ENCODE results near the gene CDK11B.
"Not testable (repeated sequence)": the region's sequence is repeated elsewhere in the genome, so short reads cannot be mapped to it uniquely, and the experiment has no call there.

The CDK11B gene

DNA sequence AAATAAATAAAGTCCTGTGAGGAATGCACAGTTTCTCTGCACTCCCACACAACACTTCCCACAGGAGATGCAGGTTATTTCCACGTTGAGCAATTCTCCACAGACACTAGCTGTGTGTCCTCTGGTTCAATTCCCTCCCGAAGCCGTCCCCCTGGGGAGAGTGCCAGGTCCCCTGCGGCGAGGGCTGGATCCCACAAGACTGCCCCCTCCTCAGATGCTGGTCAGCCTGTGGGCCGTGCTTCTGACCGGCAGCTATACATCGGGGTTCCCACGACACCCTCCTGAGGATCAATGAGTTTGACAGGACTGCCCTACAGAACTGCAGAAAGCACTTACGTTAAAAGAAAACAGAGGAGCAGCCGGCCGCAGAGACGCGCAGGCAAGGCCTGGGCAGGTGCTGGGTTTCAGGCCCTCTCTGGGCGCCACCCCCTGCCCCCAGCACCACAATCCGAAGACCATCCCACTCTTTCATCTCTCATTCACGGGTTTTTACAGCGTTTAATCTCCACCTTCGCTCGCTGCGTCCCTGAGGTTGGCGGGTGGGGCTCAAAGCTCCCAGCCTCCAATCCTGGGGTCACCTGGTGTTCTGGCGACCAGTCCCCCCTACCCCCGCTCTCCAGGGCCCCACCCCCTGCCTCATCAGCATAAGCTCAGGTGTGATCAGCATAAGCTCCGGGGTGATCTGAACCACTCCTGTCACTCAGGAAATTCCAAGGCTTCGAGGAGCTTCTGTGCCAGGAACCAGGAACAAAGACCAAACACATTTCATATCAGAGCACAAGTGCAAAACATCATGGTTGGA lies 24.5 kb upstream of the CDK11B start:
- DNase-seq (ENCODE audit: low spot score), result no peak

DNA sequence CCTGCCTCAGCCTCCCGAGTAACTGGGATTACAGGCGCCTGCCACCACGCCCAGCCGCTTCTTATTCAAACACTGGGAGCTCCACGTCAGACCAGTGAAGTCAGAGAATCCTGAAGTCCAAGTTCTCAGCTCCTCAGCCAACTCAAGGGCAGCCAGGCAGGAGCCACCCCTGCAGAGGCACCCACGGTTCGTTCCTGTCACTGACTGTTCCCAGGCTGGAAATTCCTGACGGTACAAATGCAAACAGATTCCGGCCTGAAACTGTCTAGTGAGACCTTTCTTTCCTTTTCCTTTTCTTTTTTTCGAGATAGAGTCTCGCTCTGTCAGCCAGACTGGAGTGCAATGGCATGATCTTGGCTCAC lies 22.1 kb upstream of the CDK11B start:
- DNase-seq (ENCODE audit: low spot score), result no peak

DNA sequence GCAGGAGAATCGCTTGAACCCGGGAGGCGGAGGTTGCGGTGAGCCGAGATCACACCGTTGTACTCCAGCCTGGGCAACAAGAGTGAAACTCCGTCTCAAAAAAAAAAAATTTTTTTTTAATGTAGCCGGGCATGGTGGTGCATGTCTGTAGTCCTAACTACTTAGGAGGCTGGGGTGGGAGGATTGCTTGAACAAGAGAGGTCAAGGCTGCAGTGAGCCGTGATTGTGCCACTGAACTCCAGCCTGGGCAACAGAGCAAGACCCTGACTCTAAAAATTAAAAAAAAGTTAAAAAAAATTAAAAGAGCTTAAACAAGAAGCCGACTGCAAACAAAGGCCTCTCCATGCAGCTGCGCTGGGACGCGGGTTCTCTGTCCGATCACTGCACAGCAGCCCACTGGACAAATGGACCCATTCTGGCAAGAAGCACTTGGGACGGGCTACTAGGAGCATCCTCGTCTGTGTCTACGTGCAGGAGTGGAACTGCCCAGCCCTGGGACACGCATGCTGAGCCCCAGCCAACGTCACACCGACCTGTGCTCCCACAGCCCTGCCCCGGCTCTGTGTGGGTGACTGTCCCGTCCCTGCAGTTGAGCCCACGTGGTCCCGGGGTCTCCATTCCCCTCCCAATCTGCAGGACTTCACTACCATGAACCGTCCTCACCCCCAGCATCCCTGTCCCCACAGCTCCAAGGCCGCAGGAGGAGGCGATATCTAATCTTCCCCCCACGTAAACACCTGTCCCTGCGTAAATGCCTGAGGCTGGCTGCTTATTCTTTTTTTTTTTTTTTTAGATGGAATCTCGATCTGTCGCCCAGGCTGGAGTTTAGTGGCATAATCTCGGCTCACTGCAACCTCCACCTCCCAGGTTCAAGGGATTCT lies 21.5 kb upstream of the CDK11B start:
- no peak for DNase-seq (ENCODE audit: low spot score)

DNA sequence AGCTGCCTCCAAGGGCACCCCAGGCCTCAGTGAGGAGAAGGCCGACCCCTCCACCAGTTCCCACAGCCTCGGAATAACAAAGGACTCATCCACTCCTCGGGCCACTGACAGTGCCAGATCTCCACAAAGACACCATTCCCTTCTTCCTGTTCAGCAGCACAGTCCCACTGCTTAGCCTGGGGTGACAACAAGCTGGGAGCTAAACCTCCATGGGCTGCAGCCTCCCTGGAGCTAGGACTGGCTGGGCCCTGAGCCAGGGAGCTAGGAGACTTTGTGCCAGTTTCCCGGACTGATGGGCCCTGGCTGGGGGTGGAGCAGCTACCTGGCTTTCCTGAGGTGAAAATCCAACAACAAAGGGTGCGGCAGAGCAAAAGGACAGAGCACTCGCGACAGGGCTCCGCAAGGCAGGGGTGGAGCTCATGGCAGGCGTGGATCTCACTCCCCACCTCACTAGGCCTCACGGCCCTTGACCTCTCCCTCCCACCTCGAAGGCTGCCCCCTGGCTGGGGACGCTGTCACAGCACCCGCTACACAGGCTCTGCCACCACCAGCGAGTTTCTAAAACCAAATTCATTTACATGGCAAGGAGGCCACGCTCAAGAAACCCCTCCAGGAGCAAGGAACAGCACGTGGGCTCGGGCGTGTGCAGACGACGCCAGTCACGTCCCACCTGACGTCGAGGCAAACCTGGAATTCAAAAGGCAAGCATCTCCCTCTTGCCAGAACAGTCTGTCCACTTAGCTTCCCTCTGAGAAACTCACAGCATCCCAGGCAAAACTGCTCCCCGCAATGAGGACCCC lies 20.0 kb upstream of the CDK11B start:
- no peak for DNase-seq (ENCODE audit: low spot score)

DNA sequence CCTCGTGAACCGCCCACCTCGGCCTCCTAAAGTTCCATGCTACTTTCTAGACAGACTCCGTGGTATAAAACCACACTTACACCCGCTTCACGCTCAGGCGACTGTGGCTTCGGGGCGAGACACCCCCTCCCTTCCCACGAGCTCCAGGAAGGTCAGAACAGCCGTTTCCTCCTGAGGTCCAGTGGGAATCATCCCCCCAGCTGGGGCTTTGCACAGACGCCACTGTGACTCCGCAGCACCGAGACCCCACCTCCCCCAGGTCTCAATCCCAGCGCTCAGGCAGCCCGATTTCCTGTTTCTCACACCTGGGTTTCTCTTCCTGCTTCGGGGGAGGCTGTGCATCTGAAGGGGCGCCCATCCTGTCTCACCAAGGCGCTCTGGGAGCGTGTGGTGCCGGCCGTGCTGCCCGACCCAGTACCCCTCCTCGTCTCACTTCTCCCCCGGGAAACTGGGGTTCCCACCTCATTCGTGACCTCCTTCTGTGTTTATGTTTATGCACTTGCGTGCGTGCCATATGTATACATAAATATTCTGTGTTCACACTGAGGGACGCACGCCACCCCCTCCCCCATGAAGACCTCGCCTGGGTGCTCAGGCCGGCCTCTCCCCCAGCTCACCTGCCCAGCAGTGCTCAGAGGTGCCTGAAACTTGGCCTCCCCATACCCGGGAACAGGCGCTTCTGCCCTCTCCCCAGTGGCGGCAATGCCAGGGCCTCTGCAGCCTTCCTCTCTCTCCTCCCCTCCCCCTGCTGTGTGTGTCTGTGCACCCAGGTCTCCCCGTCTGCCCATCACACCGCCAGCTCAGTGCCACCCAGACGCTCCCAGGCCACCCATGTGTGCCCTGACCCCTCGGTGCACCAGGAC lies 19.1 kb upstream of the CDK11B start:
- DNase-seq (ENCODE audit: low spot score), result no peak

DNA sequence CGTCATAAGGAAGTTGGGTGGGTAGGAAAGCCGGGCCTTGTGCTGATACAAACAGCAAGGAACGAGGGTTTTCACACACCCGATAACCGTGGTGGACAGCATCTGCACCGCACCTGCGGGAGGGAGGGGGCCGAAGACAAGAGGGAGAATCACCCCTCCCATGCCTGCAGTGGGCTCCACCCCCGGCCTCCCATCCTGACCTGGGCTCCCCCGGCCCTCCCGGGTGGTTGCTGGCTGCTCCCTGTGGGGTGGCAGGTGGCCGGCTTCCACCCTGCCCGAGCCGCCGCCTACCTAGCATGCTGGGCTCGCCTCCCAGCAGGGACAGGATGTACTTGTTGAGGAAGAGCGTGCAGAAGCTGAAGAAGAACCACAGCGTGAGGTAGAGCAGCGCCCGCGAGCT lies 17.3 kb upstream of the CDK11B start:
- not testable (repeated sequence) for DNase-seq (ENCODE audit: low spot score)

DNA sequence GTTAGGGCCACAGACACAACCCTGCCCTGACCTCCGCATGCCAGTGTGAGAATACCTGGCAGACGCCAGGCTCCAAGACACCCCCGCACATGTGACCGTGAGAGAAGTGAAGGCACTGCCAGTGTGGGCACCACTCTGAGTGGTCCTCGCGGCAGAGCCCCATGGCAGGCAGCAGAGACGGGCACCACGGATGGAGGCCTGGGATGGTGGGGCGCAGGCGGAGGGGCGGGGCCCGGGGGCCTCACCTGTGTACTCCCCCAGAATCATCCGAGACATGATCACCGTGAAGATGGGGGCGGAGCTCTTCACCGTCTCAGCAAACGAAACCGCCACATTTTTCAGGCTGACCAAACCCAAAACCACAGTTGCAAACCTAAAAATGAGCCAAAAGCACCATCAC lies 16.4 kb upstream of the CDK11B start:
- DNase-seq (ENCODE audit: low spot score), result not testable (repeated sequence)

DNA sequence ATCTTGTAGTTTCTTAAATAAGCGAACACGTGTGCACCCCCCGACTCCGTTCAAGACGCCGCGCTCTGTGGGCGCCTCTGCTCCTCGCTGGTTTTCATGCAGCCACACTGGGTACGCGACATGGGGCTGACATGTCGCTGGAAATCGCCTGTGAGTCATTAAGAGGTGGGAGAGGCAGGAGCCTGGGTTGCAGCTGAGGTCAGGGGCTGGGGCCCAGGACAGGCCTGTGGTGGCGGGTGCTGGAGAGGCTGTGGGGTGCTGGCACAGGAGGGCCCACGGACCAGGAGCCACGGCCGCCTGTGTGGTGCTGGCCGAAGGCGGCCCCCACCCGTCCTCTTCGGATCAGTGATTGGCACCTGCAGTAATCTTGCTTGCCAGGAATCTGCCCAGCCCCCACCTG lies 16.0 kb upstream of the CDK11B start:
- not testable (repeated sequence) for DNase-seq (ENCODE audit: low spot score)

DNA sequence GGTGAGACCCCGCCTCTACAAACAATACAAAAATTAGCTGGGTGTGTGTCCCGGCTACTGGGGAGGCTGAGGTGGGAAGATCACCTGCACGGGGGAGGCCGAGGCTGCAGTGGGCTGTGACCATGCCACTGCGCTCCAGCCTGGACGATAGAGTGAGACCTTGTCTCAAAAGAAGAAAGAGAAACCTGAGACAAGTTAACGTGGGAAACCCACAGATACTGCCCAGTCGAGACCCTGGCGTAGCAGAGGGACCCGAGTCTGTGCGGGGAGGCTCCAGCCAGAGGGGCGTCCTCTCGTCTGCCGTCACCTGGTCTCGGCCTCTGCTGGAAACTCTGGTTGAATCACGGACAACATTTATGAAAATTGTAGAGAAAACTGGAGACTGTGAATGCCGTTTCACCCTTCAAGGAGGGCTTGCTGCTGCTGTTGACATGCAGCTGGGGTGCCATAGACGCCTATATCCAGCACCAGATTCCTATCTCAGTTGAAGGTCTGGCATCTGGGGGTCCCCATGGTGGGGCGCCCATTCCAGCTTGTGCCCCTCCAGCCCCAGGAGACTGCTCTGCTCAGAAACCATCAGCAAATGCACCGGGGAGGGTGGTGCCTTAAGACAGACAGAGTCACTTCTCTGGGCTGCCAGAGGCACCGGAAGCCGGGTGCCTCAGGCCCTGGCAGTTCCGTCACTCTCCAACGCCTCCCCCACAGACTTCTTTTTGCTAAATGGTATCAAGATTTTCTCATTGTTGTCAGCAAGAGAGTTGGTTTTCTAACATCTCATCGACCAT lies 13.6 kb upstream of the CDK11B start:
- no peak for DNase-seq (ENCODE audit: low spot score)

DNA sequence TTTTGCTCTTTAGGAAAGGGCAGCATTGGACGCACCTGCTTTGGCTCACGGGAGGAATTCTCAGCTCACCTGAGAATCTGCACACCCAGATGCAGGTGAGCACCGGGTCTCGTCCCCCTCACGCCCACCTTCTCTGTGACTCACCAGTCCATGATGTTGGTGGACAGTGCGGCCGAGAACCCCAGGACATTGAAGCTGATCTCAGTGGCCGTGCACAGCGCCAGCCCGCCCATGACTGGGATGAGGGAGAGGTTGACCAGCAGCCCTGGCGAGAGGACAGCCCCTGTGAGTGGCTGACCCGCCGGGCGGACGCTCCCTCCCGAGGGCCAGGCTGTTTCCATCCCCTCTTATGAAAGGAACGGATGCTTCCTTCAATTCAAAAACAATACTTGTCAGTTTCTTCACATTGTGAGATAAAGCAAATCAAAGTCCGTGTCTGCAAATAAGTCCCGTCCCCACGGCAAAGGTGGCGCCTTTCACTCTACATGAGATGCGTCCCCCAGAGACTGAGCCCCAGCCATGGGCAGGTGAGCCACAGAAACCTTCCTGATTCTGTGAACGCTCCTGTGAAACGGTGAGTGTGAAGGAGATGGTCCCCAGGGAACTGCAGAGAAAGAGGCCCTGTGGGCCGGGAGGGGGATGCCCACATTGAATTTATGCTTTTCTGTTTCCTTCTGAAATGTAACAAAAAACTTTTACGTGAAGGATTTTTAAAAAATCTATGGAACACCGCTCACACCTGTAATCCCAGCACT lies 12.7 kb upstream of the CDK11B start:
- no peak for DNase-seq (ENCODE audit: low spot score)

DNA sequence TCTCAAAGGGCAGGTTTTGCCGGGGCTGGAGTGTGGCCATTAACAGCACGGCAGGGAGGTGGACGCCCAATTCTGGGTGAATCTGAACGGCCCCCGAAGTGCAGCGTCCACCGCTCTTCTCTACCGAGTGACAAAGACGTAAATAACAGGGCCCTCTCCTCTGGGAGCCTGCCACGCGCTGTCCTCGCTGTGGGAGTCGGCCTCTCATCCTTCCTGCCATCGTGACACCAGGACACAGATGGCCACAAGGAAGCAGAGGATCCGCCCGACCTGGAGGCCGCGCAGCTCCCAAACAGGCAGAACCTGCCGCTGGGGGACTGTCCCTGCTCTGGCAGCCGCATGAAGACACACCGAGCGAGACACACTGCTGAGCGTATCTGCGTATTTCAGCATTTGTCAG lies 12.1 kb upstream of the CDK11B start:
- no peak for DNase-seq (ENCODE audit: low spot score)

DNA sequence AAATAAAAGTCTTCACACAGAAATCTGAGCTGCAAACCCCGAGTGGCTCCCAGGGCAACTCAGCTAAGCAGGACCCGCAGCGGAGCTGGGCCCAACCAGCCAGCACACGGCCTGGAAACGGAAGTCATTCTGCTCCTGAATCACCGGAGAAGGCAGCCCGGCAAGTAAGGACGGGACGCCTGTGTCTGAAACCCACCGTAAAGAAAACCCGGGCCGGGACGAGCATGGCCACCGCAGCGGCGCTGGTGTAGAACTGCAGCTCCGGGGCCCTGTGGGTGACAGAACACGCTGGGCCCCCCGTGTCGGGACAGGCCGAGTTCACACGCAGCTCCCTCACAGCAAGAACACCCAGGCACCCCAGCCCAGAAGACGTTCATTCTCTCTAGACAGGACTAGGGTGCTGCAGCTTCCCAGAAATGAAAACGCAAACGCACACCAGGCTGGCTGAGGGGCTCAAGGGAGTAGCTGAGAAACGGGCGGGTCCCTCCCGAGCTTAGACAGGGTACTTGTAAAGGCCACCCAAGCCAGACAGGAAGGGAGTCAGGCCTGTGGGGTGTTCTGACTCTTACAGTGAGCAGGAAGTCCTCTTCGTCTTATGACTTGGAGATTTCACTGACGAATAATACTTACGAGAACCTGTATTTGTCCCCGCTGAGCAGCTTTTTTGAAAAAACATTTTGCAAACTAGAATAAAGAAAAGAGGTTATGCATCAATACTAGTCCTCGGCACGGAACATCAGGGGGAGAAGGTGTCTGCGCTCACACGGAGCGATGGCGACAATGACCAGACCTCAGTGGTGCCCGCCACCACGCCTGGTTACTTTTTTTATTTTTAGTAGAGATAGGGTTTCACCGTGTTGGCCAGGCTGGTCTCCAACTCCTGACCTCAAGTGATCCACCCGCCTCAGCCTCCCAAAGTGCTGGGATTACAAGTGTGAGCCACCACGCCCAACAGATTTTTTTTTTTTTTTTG lies 10.9 kb upstream of the CDK11B start:
- DNase-seq (ENCODE audit: low spot score), result no peak

DNA sequence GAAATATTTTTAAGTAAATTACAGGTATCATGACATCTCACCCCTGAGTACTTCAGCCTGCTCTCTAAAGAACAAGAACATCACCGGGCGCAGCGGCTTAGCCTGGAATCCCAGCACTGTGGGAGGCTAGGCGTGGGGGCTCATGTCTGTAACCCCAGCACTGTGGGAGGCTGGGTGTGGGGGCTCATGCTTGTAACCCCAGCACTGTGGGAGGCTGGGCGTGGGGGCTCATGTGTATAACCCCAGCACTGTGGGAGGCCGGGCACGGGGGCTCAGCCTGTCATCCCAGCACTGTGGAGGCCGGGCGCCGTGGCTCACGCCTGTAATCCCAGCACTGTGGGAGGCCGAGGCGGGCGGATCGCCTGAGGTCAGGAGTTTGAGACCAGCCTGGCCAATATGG lies 7.7 kb upstream of the CDK11B start:
- DNase-seq (ENCODE audit: low spot score), result no peak

DNA sequence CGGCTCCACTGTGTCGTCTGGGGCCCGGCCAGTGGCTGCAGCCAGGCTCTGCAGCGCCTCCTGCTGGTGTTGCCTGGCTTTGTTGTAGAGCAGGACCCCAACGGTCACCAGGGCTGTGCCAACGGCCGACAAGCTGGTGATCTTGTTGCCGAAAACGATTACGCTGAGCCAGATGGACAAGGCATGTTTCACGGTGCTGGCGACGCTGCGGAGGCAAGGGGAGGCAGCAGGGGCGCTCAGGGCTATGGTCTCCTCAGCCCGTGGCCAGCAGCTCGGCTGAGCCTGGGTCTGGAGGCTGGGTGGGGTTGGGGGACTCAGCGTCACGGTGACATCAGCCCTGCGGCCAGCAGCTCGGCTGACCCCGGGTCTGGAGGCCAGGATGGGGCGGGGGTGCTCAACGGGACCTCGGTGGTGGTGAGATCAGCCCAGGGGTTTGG lies 7.0 kb upstream of the CDK11B start:
- DNase-seq (ENCODE audit: low spot score), result no peak

DNA sequence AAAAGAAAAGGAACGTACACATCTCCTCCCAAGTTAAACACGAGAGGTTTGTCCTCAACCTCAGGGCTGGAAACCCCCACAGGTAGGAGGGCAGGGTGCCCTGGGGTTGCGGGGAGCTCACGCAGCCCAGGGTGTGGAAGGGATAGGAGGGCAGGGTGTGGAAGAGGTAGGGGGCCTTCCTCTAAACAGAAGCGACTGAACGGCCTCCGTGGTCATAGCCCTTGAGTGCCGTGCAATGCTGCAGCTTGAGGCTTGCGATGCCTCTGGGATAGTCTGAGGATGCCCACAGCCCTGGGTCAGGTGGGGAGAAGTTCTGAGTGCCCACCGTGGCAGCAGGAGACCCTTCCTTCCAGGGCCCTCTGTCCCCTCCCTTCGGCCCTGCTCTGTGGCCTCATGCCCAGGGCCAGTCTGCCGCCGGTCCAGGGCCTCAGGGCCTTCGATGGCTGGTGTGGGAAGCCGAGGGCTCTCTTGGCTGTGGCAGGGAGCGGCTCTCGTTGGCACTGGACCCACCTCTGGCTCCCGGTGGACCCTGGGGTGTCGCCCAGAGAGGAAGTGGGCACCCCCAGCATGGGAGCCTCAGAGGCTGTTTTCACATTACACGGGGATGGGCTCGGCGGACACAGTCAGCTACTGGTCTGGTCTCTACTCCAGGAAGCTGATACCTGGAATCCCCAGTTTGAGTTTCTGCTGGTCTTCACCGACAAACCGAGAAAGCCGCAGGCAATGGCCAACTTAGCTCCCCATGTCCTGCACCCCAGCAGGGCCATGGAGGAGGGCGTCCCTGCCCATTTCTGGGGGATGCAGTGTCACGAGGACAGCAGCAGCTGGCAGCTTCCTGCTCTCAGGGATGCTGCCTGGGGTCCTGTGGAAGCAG lies 6.4 kb upstream of the CDK11B start:
- no peak for DNase-seq (ENCODE audit: low spot score)

DNA sequence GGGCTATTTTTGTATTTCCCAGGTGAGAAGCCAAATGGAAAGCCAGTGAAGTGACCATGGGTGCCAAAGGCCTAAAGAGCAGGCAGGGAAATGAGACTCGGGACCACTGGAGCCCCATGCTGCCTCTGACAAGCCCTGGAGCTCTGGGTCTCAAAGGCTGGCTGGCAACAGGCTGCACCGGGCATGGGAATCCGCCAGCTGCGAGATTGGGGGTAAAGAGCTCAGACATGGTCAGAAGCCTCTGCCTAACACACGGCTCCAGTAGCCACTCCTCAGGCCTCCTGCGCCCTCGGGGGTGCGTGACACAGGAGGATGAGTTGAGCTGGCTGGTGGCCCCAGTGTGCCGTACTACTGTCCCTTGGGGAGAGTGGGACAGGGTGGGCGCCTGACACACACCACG lies 5.5 kb upstream of the CDK11B start:
- DNase-seq (ENCODE audit: low spot score), result not testable (repeated sequence)

DNA sequence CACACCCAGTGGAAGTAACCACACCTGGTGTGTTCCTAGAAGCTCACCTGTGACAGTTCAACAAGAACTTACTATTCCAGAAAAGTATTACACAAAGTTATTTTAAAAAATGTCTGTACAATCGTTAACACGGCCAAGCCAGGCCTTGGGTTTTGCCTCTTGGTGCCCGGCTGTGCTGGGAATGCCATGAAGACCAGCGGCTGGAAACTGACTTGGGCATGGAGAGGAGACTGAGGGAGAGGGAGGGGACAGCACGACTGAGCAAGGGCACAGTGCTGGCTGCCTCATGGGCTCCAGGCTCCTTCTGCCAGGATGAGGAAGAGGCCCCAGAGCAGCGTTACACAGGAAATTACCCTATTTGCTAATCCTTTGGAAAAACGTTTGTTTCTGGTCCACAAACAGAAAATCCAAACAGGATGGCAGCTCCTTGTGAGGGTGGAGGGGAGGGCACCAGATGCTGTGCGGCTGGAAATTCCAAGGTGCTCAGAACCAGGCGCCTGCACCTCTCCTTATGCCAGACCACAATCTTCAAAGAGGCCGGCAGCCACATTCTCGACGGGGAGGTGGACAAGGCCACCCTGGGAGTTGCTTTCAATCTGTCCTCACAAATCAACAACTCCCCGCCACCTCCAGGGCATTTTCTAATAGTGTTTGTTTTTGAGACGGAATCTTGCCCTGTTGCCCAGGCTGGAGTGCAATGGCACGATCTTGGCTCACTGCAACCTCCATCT lies 4.2 kb upstream of the CDK11B start:
- DNase-seq (ENCODE audit: low spot score), result not testable (repeated sequence)
